Activated naive CD8-positive, alpha-beta T cell treated with anti-CD3 and anti-CD28 coated beads, Interleukin-2, amount 50 U/mL, for 16 hours (primary cell): Measurements from ENCODE around the gene OTUD3.
"Not testable (repeated sequence)": the region's sequence is repeated elsewhere in the genome, so short reads cannot be mapped to it uniquely, and the experiment has no call there.

Experiments
- DNase-seq: peaks from one replicate; pipeline ENCODE4 v3.0.0-alpha.2; 2020; ENCODE audit warnings: low read depth, low spot score

Gene OTUD3

GRCh38 chr1:19868575-19868974 lies 13.6 kb upstream of the OTUD3 start:
- DNase-seq = not testable (repeated sequence)

GRCh38 chr1:19869453-19869852 lies 12.7 kb upstream of the OTUD3 start:
- not testable (repeated sequence) for DNase-seq

DNA sequence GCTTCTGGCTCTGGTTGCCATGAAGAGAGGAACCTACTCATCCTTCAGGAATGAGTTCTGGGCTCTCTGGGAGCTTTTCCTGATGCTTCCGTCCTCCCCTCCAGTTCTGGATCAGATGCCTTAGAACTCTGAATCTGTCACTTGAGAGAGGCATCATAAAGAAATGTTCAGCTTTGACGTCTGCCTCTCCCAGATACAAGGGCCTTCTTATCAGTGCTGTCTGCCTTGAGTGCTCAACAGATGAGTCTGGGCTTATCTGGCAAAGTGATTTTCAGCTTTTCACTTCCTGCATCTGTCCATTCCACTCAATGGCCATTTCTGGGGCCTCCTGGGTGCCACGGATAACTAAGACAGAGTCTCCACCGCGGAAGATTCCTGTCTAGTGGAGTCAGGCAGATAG lies 12.3 kb upstream of the OTUD3 start:
- no peak for DNase-seq

- no peak for DNase-seq
These were observed 10.0 kb upstream of the OTUD3 start for GRCh38 chr1:19872190-19872589.

- no peak for DNase-seq
These were observed 4.9 kb upstream of the OTUD3 start for GRCh38 chr1:19877181-19877750.

GRCh38 chr1:19877821-19878636 lies 4.2 kb upstream of the OTUD3 start:
- no peak for DNase-seq

DNA sequence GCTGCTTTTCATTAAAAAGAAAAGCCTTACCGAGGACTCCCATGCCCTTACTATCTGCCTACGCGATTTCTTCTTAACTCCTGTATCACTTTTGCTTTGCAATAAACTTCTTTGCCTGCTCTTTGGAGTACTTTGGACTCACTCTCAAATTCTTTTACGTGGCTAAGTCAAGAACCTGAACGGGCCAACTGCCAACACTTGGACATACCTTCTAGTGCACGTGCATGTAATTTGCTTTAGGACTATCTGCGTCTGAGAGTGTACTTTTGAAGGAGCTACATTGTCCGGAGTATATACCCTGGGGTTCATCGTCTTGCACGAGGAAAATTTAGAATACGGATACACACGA lies 3.6 kb upstream of the OTUD3 start:
- DNase-seq = no peak

- DNase-seq = no peak
These were observed 3.0 kb upstream of the OTUD3 start for GRCh38 chr1:19879227-19879626.

DNA sequence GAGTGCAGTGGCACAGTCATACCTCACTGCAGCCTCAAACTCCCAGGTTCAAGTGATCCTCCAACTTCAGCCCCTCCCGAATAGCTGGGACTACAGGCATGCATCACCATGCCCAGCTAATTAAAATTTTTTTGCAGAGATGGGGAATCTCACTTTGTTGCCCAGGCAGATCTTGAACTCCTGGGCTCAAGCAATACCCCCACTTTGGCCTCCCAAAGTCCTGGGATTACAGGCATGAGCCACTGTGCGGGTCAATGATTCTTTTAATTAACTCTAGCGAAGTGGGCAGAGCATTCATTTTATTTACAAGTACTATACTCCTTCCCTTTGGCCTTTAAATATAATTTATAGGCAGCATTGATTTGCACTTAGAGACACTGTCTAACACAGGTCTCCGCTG lies 2.5 kb upstream of the OTUD3 start:
- DNase-seq = no peak

DNA sequence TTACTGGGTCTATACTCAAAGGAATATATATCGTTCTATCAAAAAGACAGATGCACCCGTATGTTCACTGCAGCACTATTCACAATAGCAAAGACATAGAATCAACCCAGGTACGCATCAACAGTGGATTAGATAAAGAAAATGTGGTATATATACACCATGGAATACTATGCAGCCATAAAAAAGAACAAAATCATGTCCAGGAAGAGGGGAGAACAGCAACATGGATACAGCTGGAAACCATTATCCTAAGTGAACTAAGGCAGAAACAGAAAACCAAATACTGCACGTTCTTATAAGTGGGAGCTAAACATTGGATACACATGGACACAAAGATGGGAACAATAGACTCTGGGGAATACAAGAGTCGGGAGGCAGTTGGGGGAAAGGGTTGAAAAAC lies 1.4 kb upstream of the OTUD3 start:
- DNase-seq = not testable (repeated sequence)

GRCh38 chr1:19884312-19884711 lies 2.1 kb downstream of the OTUD3 start:
- no peak for DNase-seq

DNA sequence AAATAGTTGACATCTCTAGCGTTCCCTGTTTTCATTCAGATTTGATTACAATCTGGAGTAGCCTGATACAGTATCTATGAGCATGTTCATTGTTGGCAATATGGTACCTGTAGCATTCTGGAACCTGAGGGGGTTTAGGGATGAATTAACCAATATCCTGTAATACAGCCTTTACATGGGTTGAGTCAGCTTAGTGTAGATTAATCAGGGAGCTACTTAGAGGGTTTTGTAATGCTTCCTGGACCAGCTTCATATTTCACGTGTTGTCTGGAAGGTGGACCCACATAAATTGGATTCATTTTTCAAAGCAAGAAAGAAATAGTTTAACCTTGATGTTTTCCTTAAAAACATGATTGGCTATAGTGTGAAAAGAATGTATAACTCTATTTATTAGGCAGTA lies 3.6 kb downstream of the OTUD3 start:
- no peak for DNase-seq

DNA sequence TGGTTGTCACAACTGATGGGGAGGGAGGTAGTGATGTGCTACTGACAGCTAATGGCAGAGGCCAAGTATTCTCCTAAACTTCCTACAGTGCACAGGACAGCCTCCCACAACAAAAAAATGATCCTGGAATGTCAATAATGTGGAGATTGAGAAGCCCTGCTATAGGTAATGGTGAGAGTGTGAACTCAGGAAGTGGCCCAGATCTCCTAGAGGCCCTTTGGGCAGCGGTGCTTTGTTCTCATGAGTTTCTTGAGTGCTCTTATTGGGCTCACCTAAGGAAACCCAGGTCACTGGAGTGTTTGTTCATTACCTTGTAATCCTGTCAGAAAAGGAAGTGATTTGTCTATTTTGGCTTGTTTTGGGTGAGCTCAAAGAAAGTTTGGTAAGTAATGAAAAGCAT lies 5.9 kb downstream of the OTUD3 start:
- no peak for DNase-seq

DNA sequence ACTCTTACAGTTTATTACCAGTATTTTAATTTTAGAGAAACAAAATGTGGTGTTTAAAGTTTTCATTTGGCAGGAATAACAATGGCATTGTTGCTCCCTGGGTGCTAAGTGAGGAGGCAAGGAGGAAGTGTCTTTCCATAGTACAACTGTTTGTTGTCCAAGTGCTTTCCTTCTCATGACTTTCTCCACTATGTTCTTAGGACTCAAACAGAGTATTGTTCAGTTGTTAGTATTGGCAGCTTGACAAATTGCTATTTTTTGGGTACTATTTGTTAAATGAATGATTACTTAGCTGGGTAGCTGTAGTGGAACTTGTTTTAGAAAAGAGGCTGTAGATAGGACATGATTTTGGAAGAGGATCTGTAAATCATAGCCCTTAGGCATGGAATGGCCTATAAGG lies 7.5 kb downstream of the OTUD3 start:
- DNase-seq = no peak

DNA sequence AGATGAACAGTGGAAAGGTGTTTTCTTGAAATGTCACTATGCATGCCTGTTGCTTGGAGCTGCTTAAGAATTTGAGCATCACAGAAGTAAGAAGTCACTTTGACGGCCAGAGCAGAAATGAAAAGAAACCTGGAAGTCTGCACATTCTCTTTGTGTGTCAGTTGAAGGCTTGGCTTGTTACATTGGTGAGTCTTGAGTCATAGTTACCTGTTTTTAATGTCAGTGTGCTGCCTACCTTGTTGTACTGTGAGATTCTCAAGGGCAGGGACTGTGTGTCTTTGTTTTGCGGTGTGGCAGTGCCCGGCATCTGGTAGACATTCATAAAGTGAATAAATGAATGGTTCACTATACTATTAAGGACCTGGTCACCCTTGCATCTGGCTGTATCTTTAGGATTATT lies 9.9 kb downstream of the OTUD3 start:
- DNase-seq = no peak

GRCh38 chr1:19892628-19893168 lies 10.5 kb downstream of the OTUD3 start:
- DNase-seq = no peak

GRCh38 chr1:19893687-19894086 lies 11.5 kb downstream of the OTUD3 start:
- no peak for DNase-seq

GRCh38 chr1:19894218-19894617 lies 12.0 kb downstream of the OTUD3 start:
- DNase-seq = no peak

DNA sequence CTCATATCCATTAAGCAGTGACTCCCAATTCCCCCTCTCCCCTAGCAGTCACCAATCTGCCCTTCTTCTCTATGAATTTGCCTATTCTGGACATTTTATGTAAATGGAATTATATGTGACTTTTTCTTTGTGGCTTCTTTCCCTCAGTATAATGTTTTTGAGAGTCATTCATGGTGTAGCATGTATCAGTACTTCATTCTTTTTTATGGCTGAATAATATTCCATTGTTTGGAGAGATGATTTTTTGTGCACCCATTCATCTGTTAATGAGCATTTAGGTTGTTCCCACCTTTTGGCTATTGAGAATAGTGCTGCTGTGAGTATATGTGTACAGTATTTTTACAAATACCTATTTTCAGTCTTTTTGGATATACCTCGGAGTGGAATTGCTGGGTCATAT lies 19.5 kb downstream of the OTUD3 start:
- no peak for DNase-seq

GRCh38 chr1:19903621-19904020 lies 21.4 kb downstream of the OTUD3 start:
- no peak for DNase-seq

GRCh38 chr1:19907456-19907855 lies 25.3 kb downstream of the OTUD3 start:
- no peak for DNase-seq

DNA sequence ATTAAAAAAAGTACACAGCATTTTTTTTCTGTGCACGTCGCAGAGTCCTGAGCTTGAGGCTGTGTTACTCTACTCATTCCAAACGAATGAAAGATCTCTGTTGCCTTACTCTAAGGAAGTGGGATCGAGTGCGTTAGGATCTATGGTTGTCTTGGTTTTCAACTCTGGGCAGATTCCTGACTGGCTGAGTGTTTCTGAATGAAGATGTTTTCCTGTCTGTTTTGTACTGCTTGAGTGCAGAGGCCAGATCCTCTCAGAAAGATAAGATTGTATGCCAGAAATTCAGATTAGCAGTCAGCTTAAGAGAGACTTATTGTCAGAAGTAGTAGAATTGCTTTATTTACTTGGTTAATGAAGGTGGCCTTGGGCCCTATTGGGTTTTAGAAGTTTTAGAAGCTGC lies 27.2 kb downstream of the OTUD3 start:
- no peak for DNase-seq

DNA sequence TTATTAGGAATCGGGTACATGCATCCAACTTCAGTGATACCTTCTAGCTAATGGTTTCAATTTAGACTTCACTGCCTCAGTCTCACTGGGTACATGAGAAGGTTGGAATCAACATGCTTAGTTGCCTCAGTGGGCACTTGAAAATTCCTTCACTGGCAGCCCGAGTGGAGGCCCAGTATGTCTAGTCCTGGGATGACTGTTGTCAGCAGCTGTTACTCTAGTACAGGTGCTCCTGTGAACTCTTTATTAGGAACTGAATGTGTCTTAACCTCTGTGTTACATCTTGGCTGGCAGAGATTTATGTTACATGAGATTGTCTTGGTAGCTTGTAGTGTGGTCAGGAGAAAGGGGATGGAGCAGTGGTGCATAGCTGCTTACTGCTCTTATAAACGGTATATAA lies 27.8 kb downstream of the OTUD3 start:
- DNase-seq = no peak
